ENCODE results near the gene ZC3H18. TPM values are rescaled to one million over a fixed set of nuclear protein-coding genes. Genes with fewer than 3 reads are reported as not detected.

The ZC3H18 gene
- total and polyA plus RNA-seq, 2 experiments from 2014 or later, result 30.0 to 40.7 TPM

DNA sequence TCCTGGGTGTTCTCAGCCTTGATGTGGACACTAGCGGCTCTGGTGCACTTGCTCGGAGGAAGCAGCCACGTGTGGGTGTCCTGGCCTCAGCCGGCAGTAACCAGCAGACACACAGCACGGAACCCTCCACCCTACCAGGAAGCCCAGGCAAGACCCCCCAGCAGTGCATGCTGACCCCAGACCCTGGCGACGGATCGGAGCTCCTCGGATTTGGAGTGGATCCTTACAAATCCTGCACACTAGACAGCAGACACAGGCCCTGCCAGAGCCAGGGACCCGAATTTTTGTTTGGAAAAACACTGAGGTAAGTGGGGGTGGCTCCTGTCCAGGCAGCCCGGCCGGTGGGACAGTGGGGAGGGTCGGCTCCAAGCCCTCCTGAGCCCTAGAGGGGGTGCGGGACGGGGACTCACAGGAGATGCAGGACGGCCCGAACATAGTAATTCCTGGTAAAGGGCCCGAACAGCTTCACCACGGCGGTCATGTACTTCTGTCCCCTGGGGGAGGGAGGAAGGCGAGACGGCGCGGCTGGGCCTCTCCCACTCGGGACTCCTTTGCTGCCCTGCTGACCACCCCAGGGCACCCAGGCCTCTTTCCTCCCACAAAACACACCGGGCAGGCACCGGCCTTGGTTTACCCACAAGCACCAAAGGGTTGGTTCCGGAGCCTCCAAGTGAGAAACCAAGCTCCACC is 76.3 kb downstream of the ZC3H18 start:
- no peak for DNase-seq (ENCODE audit: low spot score)
- peaks cover 10% of the 10 kb centered on the region; the same call in 1 of the 2 replicates for H3K4me1 ChIP-seq (ENCODE audit: insufficient read depth)
- H2AFZ ChIP-seq, result no peak overlapping the region
- H3K79me2 ChIP-seq (replicated peaks; ENCODE audit: insufficient read depth), result peaks cover 14% of the 10 kb centered on the region; the same call in 1 of the 2 replicates
- no peaks in the 10 kb centered on the region for H3K9me3 Mint-ChIP-seq
- no peak overlapping the region for H3K4me2 ChIP-seq
- no peak overlapping the region for H3K27ac ChIP-seq (ENCODE audit: low read depth)
- no peaks in the 10 kb centered on the region for H3K36me3 ChIP-seq (ENCODE audit: insufficient read depth)
- H3K27ac Mint-ChIP-seq, result peak overlapping the region; percentile 81; the same call in 1 of the 2 replicates
- peaks cover 16% of the 10 kb centered on the region for H3K27me3 Mint-ChIP-seq (ENCODE audit: insufficient read depth, low read depth, poor library complexity)
- no peak overlapping the region for H3K4me3 Mint-ChIP-seq
- H4K20me1 ChIP-seq (replicated peaks; ENCODE audit: insufficient read depth), result peaks cover 7% of the 10 kb centered on the region; the same call in 1 of the 2 replicates
- no peaks in the 10 kb centered on the region for H3K27me3 ChIP-seq (ENCODE audit: insufficient read depth)
- no peak for TF ChIP-seq STAT1 (IDR thresholded peaks at IDR 0.05; ENCODE audit: unreplicated experiment)
- TF ChIP-seq EZH2 (IDR thresholded peaks at IDR 0.05; ENCODE audit: low read depth, unreplicated experiment), result no peak
- no peak for TF ChIP-seq JUNB (IDR thresholded peaks at IDR 0.05; ENCODE audit: unreplicated experiment)
- no peak for TF ChIP-seq EZH2phosphoT487 (IDR thresholded peaks at IDR 0.05; ENCODE audit: unreplicated experiment)
- TF ChIP-seq, protein P1, sequence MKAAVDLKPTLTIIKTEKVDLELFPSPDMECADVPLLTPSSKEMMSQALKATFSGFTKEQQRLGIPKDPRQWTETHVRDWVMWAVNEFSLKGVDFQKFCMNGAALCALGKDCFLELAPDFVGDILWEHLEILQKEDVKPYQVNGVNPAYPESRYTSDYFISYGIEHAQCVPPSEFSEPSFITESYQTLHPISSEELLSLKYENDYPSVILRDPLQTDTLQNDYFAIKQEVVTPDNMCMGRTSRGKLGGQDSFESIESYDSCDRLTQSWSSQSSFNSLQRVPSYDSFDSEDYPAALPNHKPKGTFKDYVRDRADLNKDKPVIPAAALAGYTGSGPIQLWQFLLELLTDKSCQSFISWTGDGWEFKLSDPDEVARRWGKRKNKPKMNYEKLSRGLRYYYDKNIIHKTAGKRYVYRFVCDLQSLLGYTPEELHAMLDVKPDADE (IDR thresholded peaks at IDR 0.05), result no peak
- no peak for TF ChIP-seq ZNF114 (CRISPR knock-in tag; IDR thresholded peaks at IDR 0.05)
- no peak for TF ChIP-seq NANOG (IDR thresholded peaks at IDR 0.05; ENCODE audit: borderline replicate concordance)
- TF ChIP-seq CREB1 (CRISPR knock-in tag; IDR thresholded peaks at IDR 0.05; ENCODE audit: low read depth), result no peak
- TF ChIP-seq, protein P2, sequence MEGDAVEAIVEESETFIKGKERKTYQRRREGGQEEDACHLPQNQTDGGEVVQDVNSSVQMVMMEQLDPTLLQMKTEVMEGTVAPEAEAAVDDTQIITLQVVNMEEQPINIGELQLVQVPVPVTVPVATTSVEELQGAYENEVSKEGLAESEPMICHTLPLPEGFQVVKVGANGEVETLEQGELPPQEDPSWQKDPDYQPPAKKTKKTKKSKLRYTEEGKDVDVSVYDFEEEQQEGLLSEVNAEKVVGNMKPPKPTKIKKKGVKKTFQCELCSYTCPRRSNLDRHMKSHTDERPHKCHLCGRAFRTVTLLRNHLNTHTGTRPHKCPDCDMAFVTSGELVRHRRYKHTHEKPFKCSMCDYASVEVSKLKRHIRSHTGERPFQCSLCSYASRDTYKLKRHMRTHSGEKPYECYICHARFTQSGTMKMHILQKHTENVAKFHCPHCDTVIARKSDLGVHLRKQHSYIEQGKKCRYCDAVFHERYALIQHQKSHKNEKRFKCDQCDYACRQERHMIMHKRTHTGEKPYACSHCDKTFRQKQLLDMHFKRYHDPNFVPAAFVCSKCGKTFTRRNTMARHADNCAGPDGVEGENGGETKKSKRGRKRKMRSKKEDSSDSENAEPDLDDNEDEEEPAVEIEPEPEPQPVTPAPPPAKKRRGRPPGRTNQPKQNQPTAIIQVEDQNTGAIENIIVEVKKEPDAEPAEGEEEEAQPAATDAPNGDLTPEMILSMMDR (conservative IDR thresholded peaks at IDR 0.05; ENCODE audit: low read depth in 2 of 2), result no peak
- no peak for TF ChIP-seq POLR2AphosphoS5 (IDR thresholded peaks at IDR 0.05; ENCODE audit: low read depth)
- no peak for TF ChIP-seq ZNF331 (CRISPR knock-in tag; IDR thresholded peaks at IDR 0.05; ENCODE audit: low read depth)
- TF ChIP-seq, protein P3, sequence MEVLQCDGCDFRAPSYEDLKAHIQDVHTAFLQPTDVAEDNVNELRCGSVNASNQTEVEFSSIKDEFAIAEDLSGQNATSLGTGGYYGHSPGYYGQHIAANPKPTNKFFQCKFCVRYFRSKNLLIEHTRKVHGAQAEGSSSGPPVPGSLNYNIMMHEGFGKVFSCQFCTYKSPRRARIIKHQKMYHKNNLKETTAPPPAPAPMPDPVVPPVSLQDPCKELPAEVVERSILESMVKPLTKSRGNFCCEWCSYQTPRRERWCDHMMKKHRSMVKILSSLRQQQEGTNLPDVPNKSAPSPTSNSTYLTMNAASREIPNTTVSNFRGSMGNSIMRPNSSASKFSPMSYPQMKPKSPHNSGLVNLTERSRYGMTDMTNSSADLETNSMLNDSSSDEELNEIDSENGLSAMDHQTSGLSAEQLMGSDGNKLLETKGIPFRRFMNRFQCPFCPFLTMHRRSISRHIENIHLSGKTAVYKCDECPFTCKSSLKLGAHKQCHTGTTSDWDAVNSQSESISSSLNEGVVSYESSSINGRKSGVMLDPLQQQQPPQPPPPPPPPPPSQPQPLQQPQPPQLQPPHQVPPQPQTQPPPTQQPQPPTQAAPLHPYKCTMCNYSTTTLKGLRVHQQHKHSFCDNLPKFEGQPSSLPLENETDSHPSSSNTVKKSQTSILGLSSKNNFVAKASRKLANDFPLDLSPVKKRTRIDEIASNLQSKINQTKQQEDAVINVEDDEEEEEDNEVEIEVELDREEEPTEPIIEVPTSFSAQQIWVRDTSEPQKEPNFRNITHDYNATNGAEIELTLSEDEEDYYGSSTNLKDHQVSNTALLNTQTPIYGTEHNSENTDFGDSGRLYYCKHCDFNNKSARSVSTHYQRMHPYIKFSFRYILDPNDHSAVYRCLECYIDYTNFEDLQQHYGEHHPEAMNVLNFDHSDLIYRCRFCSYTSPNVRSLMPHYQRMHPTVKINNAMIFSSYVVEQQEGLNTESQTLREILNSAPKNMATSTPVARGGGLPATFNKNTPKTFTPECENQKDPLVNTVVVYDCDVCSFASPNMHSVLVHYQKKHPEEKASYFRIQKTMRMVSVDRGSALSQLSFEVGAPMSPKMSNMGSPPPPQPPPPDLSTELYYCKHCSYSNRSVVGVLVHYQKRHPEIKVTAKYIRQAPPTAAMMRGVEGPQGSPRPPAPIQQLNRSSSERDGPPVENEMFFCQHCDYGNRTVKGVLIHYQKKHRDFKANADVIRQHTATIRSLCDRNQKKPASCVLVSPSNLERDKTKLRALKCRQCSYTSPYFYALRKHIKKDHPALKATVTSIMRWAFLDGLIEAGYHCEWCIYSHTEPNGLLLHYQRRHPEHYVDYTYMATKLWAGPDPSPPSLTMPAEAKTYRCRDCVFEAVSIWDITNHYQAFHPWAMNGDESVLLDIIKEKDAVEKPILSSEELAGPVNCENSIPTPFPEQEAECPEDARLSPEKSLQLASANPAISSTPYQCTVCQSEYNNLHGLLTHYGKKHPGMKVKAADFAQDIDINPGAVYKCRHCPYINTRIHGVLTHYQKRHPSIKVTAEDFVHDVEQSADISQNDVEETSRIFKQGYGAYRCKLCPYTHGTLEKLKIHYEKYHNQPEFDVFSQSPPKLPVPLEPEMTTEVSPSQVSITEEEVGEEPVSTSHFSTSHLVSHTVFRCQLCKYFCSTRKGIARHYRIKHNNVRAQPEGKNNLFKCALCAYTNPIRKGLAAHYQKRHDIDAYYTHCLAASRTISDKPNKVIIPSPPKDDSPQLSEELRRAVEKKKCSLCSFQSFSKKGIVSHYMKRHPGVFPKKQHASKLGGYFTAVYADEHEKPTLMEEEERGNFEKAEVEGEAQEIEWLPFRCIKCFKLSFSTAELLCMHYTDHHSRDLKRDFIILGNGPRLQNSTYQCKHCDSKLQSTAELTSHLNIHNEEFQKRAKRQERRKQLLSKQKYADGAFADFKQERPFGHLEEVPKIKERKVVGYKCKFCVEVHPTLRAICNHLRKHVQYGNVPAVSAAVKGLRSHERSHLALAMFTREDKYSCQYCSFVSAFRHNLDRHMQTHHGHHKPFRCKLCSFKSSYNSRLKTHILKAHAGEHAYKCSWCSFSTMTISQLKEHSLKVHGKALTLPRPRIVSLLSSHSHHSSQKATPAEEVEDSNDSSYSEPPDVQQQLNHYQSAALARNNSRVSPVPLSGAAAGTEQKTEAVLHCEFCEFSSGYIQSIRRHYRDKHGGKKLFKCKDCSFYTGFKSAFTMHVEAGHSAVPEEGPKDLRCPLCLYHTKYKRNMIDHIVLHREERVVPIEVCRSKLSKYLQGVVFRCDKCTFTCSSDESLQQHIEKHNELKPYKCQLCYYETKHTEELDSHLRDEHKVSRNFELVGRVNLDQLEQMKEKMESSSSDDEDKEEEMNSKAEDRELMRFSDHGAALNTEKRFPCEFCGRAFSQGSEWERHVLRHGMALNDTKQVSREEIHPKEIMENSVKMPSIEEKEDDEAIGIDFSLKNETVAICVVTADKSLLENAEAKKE (CRISPR knock-in tag; IDR thresholded peaks at IDR 0.05), result no peak
- H3K4me3 ChIP-seq, result no peak overlapping the region
- peaks cover 21% of the 10 kb centered on the region; the same call in 2 of the 3 replicates for H3K36me3 Mint-ChIP-seq (ENCODE audit: low read depth)
- H3K4me1 Mint-ChIP-seq, result peaks cover 11% of the 10 kb centered on the region
- no peaks in the 10 kb centered on the region for H3K9me2 ChIP-seq (ENCODE audit: insufficient read depth)
- 0 out of 2 replicates have a peak, but pooled peaks cover 3% of the 10 kb centered on the region for H3F3A ChIP-seq (replicated peaks; ENCODE audit: low read depth)
- ATAC-seq, result no peak
